GM21515 (cell line): ENCODE results near the gene NAV2.

Experiments
- ATAC-seq: cut with Tn5 transposase; IDR thresholded peaks from one replicate; pipeline ENCODE4 v1.9.1; 2021; ENCODE audit not compliant: unreplicated experiment

The NAV2 gene

GRCh38 chr11:19715373-19715772 is 2.7 kb downstream of the NAV2 start:
- no peak for ATAC-seq

DNA sequence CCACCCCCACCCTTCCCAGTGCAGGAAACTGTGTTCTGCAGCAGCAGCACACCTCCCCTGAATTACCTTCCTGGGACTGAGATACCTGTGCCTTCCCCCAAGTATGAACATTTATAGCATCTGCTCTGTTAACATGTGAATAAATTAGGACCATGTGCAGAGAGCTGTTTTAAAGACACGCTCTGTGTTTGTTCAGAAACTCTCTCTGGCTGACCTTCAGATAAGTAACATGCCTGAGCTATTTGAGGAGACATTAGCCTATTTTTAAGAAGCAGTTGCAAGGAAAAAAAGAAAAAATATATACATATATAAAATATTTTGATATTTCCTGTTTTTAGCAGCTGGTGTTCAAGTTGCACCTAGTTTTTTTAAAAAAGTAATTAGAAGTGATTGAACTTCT is 5.4 kb downstream of the NAV2 start:
- no peak for ATAC-seq

GRCh38 chr11:19718951-19719350 is 6.3 kb downstream of the NAV2 start:
- no peak for ATAC-seq

DNA sequence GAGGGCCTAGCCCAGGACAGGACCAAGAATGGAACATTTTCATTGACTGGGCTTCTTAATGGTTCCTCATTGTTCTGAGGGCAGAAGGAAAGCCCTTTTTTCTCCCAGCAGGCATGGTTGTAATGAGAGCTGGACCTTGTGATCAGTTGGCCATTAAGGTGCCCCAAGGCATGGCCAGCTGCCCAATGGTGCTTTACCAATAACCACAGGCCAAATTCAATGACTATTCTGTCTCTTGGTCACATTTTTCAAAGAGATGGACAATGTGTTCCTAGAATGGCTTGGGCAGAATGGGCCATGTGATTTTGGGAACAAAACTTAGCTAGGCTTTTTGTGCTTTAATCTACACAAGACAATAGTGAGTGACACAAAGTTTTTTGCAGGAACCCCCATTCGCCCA is 7.3 kb downstream of the NAV2 start:
- no peak for ATAC-seq

DNA sequence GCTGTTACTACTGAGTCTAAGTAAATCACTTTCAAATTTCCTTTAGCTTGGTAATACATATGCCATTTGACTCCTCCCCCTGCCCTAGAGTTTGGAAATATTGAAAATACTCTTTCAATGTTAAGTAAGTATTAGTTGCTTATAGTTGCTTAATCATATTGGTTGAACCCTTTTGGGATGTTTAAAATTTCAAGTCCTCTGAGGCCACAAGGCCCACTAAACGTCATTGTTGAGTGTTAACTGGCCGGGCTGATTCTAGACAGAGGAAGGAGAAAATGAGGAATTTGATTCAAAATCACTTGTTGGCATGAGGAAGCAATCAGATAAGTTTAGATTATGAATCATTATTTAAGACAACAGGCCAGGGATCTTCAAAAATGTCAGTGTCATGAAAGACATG is 8.5 kb downstream of the NAV2 start:
- no peak for ATAC-seq

GRCh38 chr11:19722702-19723101 is 10.1 kb downstream of the NAV2 start:
- ATAC-seq = no peak

DNA sequence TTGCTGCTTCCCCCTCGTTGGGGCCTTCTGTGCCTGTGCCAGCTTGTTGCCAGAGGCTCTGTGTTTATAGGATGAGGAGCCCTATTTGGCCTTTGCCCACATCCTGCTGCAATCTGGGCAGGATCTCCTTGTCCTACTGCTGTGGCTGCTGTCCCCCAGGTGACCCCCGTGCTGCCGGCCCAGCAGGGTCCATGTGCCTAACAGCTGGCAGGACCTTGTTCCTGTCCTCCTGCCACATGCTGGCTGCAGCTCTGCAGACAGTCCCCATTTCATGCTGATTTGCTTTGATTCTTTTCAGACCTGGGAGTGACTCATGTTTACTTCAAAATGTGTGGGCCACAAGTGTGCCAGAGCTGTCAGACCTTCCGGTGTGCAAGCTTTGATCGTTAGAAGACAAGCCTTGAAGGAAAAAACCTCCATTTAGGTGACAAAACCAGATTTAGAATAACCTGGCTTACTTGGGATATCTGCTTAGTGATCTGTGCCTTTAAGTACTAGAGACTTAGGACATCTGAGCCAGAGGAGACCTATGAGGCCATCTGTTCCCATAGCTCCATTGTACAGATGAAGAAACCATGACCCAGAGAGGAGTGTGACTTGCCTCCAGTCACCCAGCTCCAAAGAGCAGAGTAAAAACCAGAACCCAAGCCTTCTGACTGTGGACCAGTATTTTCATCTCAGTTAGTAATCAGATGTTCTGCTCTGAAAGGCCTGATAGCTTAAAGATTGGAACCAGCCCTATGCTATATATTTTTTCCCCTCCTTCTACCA is 11.1 kb downstream of the NAV2 start:
- ATAC-seq = no peak

DNA sequence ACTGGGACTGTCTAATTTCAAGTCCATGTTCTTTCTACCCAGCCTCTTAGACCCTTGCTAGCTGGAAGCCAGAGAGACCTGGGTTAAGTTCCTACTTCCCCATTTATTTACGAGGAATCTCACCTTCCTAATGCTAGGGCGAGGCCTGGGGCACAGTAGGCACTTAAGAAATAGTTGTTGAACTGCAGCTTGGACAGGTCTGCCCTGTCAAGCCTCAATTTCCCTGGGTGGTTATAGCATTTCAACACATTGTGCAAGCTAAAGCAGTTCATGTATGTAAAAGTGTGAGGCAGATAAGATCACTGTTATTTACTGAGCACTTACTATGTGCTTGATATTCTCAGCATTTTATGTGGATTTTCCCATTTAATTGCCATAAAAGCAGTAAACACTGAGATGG is 12.1 kb downstream of the NAV2 start:
- no peak for ATAC-seq

DNA sequence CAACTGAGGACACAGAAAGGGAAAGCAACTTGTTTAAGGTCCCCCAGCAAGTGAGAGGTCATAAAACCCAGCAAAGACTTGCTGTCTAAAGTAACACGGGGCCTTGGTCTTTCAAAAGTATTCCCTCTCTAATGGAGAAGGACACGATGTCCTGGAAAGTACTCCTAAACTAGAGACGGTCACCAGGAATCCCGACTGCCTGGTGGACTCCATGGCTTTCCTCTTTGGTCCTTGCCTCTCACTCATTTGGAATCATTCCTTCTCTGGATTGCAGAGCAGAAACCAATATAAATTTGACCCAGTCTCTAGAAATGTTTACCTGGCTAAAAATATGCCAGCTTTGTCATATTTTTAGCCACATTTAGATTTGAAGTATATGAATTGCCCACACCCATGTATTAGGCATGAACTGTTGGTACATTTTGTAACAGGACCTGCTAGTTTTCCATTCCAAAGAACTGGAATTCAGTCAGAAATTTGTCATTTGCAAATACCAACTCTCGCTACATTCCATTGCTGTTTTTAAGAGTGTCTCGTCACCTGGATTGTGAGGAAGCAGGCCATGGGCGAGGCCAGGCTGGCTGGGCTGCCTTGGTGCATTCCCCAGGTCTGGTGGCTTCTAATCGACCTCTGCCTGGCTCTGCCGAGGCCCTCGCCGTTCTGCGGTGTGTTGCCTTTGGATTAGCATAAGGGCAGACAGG is 12.9 kb downstream of the NAV2 start:
- no peak for ATAC-seq

DNA sequence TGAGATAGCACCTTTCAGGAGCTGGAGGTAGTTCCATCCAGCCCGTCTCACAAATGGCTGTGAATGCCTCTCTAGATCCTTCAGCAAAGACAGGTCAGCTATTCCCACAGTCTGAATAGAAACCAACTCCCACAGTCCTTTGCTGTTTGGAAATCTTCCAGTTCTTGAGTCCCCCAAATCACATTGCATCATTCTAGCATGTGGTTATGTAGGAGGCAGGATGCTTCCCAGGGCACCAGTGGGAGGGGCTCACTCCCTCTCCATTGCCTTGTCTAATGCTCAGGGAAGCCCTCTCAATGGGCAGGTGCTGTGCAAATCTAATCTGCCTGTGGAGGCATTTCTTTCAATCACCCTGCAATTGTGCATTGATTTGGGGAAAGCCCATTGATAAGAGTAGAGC is 14.6 kb downstream of the NAV2 start:
- ATAC-seq = no peak

- no peak for ATAC-seq
These were observed 15.8 kb downstream of the NAV2 start for GRCh38 chr11:19728436-19728835.

DNA sequence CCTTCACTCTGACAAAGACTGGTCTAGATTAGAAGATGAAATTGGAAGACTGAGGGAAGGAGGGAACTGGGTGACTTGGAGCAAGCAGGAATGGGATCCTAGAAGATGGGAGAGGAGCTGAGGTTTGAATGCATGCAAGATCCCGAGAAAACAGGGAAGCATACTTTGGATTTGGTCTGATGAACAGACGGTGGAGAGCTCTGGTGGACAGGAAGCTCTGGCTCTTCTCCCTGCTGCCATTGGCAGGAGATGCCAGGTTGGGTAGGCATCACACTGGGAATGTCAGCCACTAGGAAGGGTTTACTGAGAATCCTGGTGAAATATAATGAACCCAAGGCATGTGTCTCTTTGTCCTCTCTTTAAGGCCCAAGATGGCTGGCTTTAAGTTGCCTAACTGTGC is 16.5 kb downstream of the NAV2 start:
- no peak for ATAC-seq

DNA sequence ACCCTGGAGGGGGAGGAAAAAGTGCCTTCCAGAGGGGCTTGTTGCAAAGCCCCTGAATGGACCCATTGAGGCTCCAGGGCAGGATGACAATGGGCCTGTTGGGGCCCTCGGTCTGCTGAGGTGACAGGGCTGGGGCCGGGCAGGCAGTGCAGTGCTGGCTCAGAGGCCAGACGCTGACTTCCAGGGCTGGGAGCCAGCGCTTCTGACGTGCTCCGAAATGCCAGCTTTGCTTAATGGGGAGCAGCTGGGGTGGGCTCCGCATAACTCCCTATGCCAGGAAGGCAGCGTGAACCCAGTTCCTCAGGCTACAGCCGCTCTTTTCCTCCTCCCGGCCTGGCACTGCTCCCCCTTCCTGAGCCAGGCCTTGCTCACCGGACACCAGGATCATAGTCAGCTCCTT is 17.7 kb downstream of the NAV2 start:
- ATAC-seq = no peak

DNA sequence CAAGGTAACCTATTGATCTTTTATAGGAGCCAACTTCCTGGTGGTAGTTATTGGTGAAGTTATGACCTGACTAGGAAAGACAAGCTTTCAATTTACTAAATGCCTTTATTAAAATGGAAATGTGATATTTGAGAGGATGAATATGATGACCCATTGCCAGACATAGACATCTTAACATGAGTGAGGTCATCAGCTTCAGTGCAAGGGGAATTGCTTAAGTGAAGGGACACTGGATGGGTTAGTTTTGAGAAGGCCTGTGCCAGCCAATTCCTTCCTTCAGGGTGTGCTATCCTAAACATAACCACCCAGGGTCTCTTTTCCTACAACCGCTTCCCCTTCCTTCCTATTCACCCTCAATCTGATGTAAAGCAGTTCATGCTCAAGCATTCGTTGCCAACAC is 21.5 kb downstream of the NAV2 start:
- no peak for ATAC-seq

GRCh38 chr11:19735157-19735908 is 22.7 kb downstream of the NAV2 start:
- ATAC-seq = no peak

DNA sequence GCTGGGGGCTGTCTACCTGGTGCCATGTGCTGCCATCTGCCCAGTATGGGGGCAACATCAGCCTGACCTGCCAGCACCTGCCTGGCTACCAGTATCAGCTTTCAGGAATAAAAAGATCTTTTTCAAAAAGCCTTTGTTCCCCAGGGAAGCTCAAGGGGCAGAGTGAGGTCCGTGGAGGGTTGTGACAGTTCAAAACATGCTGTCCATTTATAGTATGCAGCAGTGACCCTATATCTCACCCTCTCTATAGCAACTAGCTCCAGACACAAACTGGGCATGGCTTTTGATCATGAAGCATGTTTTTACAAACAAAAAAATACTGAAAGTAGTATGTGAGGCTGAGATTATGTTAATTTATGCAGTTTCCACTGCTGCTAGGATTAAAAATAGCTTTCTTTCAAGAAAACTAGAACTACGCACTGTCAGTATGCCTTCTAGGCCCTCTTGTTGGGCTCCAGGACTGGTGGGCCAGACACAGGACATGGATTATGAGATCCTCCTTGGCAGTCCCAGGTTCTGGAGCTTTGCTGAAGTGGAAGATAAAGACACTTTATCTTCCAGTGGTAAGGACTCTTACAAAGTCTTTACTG is 23.4 kb downstream of the NAV2 start:
- ATAC-seq = no peak

- no peak for ATAC-seq
These were observed 24.2 kb downstream of the NAV2 start for GRCh38 chr11:19736831-19737230.

DNA sequence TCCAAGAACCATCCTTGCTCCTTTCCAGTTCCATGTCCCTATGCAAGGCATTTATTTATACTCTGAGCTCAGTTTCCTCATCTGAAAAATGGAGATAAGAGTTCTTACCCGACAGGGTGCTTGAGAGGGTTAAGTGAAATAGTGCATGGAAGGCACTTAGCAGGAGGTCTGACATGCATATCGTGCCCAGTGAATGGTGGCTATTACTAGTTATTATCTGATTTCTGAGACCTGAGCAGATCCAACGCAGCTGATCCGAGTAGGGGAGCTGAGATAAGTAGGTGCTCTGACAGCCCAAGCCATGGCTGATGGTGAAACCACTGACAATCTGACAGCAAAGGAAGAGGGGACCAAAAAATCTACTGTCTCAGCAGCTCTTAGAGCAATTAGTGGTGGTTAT is 24.9 kb downstream of the NAV2 start:
- no peak for ATAC-seq

GRCh38 chr11:19738124-19738523 is 25.5 kb downstream of the NAV2 start:
- no peak for ATAC-seq

- ATAC-seq = no peak
These were observed 27.2 kb downstream of the NAV2 start for GRCh38 chr11:19739872-19740271.

DNA sequence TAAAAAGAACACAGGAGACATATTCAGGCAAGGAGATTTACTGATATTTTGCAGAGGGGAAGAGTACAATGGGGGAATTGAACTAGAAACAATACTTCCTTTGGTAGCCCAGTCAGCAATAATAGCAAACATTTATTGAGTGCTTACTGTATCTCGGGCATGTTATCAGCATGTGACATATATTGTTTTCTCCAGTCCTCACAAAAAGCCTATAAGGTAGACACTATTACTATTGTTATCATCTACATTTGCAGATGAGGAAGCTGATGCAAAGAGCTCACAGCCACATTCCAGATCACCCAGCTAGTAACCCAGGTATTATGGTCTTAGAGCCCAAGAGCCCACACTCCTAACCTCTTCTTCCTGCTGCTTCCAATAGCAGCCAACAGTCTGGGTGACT is 27.9 kb downstream of the NAV2 start:
- ATAC-seq = no peak
